Spleen (tissue), 7 donors: ENCODE data around the gene STAT5A.
A peak's percentile ranks its signal among the peaks of the same experiment; 100 is the strongest.

ENCODE experiments used
- POLR2A ChIP-seq, 3 donors: fragments of 450-650 bp; IDR thresholded peaks; one replicate each; pipeline ENCODE4 v1.5.1; 2017; ENCODE audit warnings: antibody characterized with exemption in 3 of 3, mild to moderate bottlenecking in 1 of 3
- POLR2AphosphoS5 ChIP-seq, 3 donors: sonication (generic); formaldehyde crosslinking; IDR thresholded peaks; one replicate each; pipeline ENCODE4 v1.5.1; 2017; ENCODE audit warnings: antibody characterized with exemption in 3 of 3
- TF ChIP-seq, protein P1 (sequence below), 11 experiments: fragments of 200-600 bp in 7 of 11; fragments of 450-650 bp in 4 of 11; sonication (generic) in 4 of 11; IDR thresholded peaks in 8 of 11; conservative IDR thresholded peaks in 3 of 11; 1 replicate in 7 of 11; 2 replicates in 4 of 11; pipeline versions ENCODE4 v1.4.0 to v1.8.0; 2016 to 2021; ENCODE audit warnings: antibody characterized with exemption in 11 of 11, inconsistent platforms in 4 of 11, mild to moderate bottlenecking in 1 of 11
- donor health status: DM: no; HTN: no; CAD: no; lungs with moderate emphysema.
- donor health status: DM: no; HTN: no; CAD: no.
- donor health status: DM: no; HTN: no; CAD: no.

DNA sequence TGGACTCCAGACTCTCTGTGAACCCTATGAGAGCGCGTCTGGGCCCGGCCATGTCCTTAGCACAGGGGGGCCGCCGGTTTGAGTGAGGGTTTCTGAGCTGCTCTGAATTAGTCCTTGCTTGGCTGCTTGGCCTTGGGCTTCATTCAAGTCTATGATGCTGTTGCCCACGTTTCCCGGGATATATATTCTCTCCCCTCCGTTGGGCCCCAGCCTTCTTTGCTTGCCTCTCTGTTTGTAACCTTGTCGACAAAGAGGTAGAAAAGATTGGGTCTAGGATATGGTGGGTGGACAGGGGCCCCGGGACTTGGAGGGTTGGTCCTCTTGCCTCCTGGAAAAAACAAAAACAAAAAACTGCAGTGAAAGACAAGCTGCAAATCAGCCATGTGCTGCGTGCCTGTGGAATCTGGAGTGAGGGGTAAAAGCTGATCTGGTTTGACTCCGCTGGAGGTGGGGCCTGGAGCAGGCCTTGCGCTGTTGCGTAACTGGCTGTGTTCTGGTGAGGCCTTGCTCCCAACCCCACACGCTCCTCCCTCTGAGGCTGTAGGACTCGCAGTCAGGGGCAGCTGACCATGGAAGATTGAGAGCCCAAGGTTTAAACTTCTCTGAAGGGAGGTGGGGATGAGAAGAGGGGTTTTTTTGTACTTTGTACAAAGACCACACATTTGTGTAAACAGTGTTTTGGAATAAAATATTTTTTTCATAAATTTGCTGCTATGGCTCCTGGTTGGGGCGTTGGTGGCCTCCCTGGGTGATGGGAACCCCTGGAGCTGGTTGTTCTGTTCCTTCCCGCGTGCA is 23.1 kb downstream of the STAT5A start:
- TF ChIP-seq, protein P1, sequence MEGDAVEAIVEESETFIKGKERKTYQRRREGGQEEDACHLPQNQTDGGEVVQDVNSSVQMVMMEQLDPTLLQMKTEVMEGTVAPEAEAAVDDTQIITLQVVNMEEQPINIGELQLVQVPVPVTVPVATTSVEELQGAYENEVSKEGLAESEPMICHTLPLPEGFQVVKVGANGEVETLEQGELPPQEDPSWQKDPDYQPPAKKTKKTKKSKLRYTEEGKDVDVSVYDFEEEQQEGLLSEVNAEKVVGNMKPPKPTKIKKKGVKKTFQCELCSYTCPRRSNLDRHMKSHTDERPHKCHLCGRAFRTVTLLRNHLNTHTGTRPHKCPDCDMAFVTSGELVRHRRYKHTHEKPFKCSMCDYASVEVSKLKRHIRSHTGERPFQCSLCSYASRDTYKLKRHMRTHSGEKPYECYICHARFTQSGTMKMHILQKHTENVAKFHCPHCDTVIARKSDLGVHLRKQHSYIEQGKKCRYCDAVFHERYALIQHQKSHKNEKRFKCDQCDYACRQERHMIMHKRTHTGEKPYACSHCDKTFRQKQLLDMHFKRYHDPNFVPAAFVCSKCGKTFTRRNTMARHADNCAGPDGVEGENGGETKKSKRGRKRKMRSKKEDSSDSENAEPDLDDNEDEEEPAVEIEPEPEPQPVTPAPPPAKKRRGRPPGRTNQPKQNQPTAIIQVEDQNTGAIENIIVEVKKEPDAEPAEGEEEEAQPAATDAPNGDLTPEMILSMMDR (IDR thresholded peaks at IDR 0.05 in 8 of 11, conservative IDR thresholded peaks at IDR 0.05 in 3 of 11) = no peak
- TF ChIP-seq POLR2A (IDR thresholded peaks at IDR 0.05) (no peak), POLR2AphosphoS5 (IDR thresholded peaks at IDR 0.05) (peak; percentile 67 to 75 (median 73))
